HEK293 (cell line): ENCODE measurements around the gene CMIP.

Source experiments
- CTCF ChIP-seq: fragments of 450-650 bp; formaldehyde crosslinking; IDR thresholded peaks from 2 replicates; pipeline ENCODE4 v1.5.1; 2016; ENCODE audit warnings: missing biosample characterization, missing genetic modification characterization
- MEIS1 ChIP-seq: sonication (generic); formaldehyde crosslinking; IDR thresholded peaks from 2 replicates; pipeline ENCODE4 v1.8.1; 2022; ENCODE audit warnings: missing genetic modification reagents, mild to moderate bottlenecking, borderline replicate concordance
- YY1 ChIP-seq: fragments of 450-650 bp; formaldehyde crosslinking; IDR thresholded peaks from 2 replicates; pipeline ENCODE4 v1.5.1; 2018; ENCODE audit warnings: missing biosample characterization, missing genetic modification characterization

GRCh38 chr16:81527477-81528178 lies 83.0 kb downstream of the CMIP start:
- no peak for TF ChIP-seq YY1 (tag by site-specific recombination)
- TF ChIP-seq CTCF (tag by site-specific recombination) = no peak
- no peak for TF ChIP-seq MEIS1 (CRISPR knock-in tag)
